A549 (cell line): ENCODE data around the gene PIP5K1B.

Experiments used
- BHLHE40 ChIP-seq: IDR thresholded peaks from 2 replicates; pipeline ENCODE4 v1.6.1; 2012; ENCODE audit warnings: low read depth, low read length, inconsistent platforms
- CBX8 ChIP-seq: fragments of 200-600 bp; sonication (generic); IDR thresholded peaks from 2 replicates; pipeline ENCODE4 v1.6.1; 2016
- CHD4 ChIP-seq: fragments of 200-600 bp; sonication (generic); IDR thresholded peaks from 2 replicates; pipeline ENCODE4 v1.6.1; 2016; ENCODE audit warnings: antibody characterized with exemption, mild to moderate bottlenecking, borderline replicate concordance
- MYC ChIP-seq: IDR thresholded peaks from 2 replicates; pipeline ENCODE4 v1.6.1; 2012; ENCODE audit warnings: mild to moderate bottlenecking, inconsistent platforms, low read length, improper control_type of control experiment, borderline replicate concordance
- TFCP2L1 ChIP-seq: fragments of 250-450 bp; sonication (Bioruptor Pico); IDR thresholded peaks from 2 replicates; pipeline ENCODE4 v1.5.0; 2021; ENCODE audit warnings: mild to moderate bottlenecking
- TF ChIP-seq, protein P1 (sequence below): fragments of >200 bp; sonication (Bioruptor Twin); formaldehyde crosslinking; IDR thresholded peaks from 3 replicates; pipeline ENCODE4 v1.5.1; 2016

DNA sequence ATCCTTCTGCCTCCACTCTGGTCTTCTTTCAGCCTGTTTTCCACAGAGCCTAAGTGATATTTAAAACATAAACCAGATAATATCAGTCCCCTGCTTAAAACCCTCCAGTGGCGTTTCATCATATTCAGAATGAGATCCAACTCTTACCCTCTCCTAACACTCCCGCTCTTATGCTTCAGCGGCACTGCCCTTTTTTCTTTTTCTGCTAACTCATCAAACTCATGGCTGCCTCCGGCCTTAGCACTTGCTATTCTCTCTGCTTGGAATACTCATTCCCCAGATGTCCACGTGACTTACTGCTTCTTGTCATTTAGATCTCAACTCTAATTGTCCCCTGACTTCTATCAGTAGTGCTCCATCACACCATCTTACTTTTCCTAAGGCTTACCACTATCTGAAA, 73.6 kb downstream of the PIP5K1B start:
- TF ChIP-seq, protein P1, sequence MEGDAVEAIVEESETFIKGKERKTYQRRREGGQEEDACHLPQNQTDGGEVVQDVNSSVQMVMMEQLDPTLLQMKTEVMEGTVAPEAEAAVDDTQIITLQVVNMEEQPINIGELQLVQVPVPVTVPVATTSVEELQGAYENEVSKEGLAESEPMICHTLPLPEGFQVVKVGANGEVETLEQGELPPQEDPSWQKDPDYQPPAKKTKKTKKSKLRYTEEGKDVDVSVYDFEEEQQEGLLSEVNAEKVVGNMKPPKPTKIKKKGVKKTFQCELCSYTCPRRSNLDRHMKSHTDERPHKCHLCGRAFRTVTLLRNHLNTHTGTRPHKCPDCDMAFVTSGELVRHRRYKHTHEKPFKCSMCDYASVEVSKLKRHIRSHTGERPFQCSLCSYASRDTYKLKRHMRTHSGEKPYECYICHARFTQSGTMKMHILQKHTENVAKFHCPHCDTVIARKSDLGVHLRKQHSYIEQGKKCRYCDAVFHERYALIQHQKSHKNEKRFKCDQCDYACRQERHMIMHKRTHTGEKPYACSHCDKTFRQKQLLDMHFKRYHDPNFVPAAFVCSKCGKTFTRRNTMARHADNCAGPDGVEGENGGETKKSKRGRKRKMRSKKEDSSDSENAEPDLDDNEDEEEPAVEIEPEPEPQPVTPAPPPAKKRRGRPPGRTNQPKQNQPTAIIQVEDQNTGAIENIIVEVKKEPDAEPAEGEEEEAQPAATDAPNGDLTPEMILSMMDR, result no peak
- TF ChIP-seq CHD4, result no peak
- TF ChIP-seq CBX8, result no peak
- TF ChIP-seq MYC, result no peak
- no peak for TF ChIP-seq TFCP2L1 (CRISPR knock-in tag)
- no peak for TF ChIP-seq BHLHE40
